ENCODE results near the gene NAB1. TPM values are rescaled to one million over a fixed set of nuclear protein-coding genes. Genes with fewer than 3 reads are reported as not detected.

The NAB1 gene
- total RNA-seq, 1 donor from 2014 or later: 38.6 TPM

GRCh38 chr2:190683802-190684201, 34.9 kb downstream of the NAB1 start:
- Histone ChIP-seq H3K9me3 (no peaks in the 10 kb centered on the region), H3K27ac (no peak overlapping the region), H3K4me1 (peaks cover 7% of the 10 kb centered on the region), H3K36me3 (peaks cover 40% of the 10 kb centered on the region), H3K4me3 (no peak overlapping the region), H3K27me3 (no peaks in the 10 kb centered on the region)
- ATAC-seq (no peak), DNase-seq (no peak)
- no peak for TF ChIP-seq CTCF (IDR thresholded peaks at IDR 0.05)
- intact Hi-C loops (cut with DNase I): no loop called here

- H3K36me3 ChIP-seq: peaks cover 49% of the 10 kb centered on the region
- no peak for ATAC-seq
Measured at GRCh38 chr2:190684931-190685330, 36.0 kb downstream of the NAB1 start.

GRCh38 chr2:190685333-190685732, 36.5 kb downstream of the NAB1 start:
- H3K9me3 ChIP-seq: no peaks in the 10 kb centered on the region
- H3K27ac ChIP-seq: no peak overlapping the region
- DNase-seq: no peak
- no peaks in the 10 kb centered on the region for H3K4me1 ChIP-seq
- ATAC-seq: no peak
- intact Hi-C loops (cut with DNase I): no loop called here
- no peak overlapping the region for H3K4me3 ChIP-seq
- TF ChIP-seq CTCF (IDR thresholded peaks at IDR 0.05): no peak
- peaks cover 52% of the 10 kb centered on the region for H3K36me3 ChIP-seq
- H3K27me3 ChIP-seq: no peaks in the 10 kb centered on the region

More at GRCh38 chr2:190684931-190685330, 36.0 kb downstream of the NAB1 start:
- TF ChIP-seq CTCF (IDR thresholded peaks at IDR 0.05): no peak
- H3K27ac ChIP-seq: no peak overlapping the region
- no peak for DNase-seq
- no peaks in the 10 kb centered on the region for H3K9me3 ChIP-seq
- H3K4me3 ChIP-seq: no peak overlapping the region
- H3K4me1 ChIP-seq: peaks cover 4% of the 10 kb centered on the region
- H3K27me3 ChIP-seq: no peaks in the 10 kb centered on the region
- intact Hi-C loops (cut with DNase I): no loop called here

GRCh38 chr2:190693533-190694232, 44.8 kb downstream of the NAB1 start:
- TF ChIP-seq CTCF (IDR thresholded peaks at IDR 0.05): no peak
- Histone ChIP-seq H3K27me3 (no peaks in the 10 kb centered on the region), H3K27ac (no peak overlapping the region), H3K4me1 (no peaks in the 10 kb centered on the region), H3K36me3 (peaks cover 29% of the 10 kb centered on the region), H3K9me3 (no peaks in the 10 kb centered on the region), H3K4me3 (no peak overlapping the region)
- ATAC-seq (no peak), DNase-seq (no peak)
- intact Hi-C loops (cut with DNase I): no loop called here

GRCh38 chr2:190694479-190694878, 45.6 kb downstream of the NAB1 start:
- H3K9me3 ChIP-seq: no peaks in the 10 kb centered on the region
- no peak overlapping the region for H3K4me3 ChIP-seq
- ATAC-seq: no peak
- H3K4me1 ChIP-seq: no peaks in the 10 kb centered on the region
- intact Hi-C loops (cut with DNase I): no loop called here
- H3K36me3 ChIP-seq: peaks cover 24% of the 10 kb centered on the region
- H3K27ac ChIP-seq: no peak overlapping the region
- TF ChIP-seq CTCF (IDR thresholded peaks at IDR 0.05): no peak
- no peaks in the 10 kb centered on the region for H3K27me3 ChIP-seq
- DNase-seq: no peak

GRCh38 chr2:190695739-190696138, 46.9 kb downstream of the NAB1 start:
- Histone ChIP-seq H3K4me3 (no peak overlapping the region), H3K9me3 (no peaks in the 10 kb centered on the region), H3K4me1 (no peaks in the 10 kb centered on the region), H3K36me3 (peaks cover 13% of the 10 kb centered on the region), H3K27me3 (no peaks in the 10 kb centered on the region), H3K27ac (no peak overlapping the region)
- intact Hi-C loops (cut with DNase I): no loop called here
- DNase-seq: no peak
- no peak for ATAC-seq
- TF ChIP-seq CTCF (IDR thresholded peaks at IDR 0.05): no peak

Measured in upper lobe of right lung (tissue), 1 donor.